HG03066 (cell line): ENCODE data around the gene IRAK1BP1.
"Not testable (repeated sequence)": the region's sequence is repeated elsewhere in the genome, so short reads cannot be mapped to it uniquely, and the experiment has no call there.

Experiments
- ATAC-seq: cut with Tn5 transposase; IDR thresholded peaks from one replicate; pipeline ENCODE4 v1.9.1; 2021; ENCODE audit warnings: low read depth; ENCODE audit not compliant: unreplicated experiment

Gene IRAK1BP1

GRCh38 chr6:78883651-78884050, 16.3 kb downstream of the IRAK1BP1 start:
- no peak for ATAC-seq

GRCh38 chr6:78889901-78890300, 22.6 kb downstream of the IRAK1BP1 start:
- ATAC-seq = not testable (repeated sequence)

- no peak for ATAC-seq
Measured at GRCh38 chr6:78896227-78896626, 28.9 kb downstream of the IRAK1BP1 start.

GRCh38 chr6:78908621-78909020, 41.3 kb downstream of the IRAK1BP1 start:
- no peak for ATAC-seq

- no peak for ATAC-seq
Measured at GRCh38 chr6:78909391-78909790, 42.0 kb downstream of the IRAK1BP1 start.

DNA sequence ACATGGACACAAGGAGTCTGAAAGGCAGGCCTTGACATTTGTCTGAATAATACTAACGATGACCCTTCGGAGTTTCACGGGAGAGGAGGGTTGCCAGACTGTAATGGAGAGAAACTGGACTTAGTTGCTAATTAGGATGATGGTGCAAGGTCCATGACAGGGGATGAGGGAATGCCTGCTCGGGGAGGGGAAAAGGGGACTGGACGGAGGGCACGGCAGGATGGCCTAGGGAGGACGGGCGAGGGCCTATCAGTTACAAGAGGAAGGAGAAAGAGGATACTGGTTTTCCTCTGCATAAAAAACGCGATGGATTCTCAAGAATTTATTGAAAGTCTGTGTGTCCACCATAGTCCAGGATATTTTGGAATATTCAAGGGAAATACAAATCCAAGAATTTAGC, 42.7 kb downstream of the IRAK1BP1 start:
- ATAC-seq = no peak

GRCh38 chr6:78910591-78911171, 43.3 kb downstream of the IRAK1BP1 start:
- no peak for ATAC-seq

DNA sequence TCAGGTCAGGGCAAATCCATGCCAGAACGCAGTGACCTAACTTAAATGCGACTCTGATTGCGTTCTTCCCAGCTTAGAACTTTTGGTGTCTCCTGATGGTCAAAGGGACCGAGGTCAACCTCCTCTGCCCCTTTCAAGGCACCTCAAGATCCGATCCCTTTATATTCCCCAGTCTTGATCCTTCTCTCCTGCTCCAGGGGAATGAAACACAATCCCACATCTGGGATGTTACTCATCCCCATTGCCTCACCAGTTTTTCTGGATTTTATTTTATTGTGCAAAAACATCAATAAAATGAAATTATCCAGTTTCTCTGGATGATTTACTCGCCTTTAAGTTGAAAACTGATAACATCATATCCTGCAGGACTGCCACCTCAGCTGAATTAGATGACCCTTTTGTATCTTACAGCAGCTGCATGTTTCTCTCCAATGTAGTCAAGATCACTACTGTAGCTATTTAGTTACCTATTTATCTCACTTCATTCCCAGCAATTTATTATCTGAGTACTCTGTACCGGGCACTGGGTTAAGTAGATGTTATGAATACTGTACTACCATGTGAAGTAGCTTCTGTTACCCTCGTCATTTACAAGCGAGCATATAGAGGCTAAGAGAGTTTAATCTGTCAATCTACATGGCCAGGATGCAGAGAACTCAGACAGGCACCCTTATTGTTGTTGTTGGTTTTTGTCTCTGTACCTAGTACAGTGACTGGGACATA, 44.0 kb downstream of the IRAK1BP1 start:
- ATAC-seq = no peak

GRCh38 chr6:78916411-78916810, 49.1 kb downstream of the IRAK1BP1 start:
- no peak for ATAC-seq

DNA sequence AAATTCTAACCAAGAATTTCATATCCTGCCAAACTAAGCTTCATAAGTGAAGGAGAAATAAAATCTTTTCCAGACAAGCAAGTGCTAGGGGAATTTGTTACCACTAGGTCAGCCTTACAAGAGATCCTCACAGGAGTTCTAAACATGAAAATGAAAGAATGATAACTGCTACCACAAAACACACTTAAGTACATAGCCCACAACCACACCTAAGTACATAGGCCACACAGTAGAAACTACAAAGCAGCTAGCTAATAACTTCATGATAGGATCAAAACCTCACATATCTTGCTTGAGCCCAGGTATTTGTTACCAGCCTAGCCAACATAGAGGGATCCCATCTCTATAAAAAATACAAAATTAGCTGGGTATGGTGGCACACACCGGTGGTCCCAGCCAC, 50.4 kb downstream of the IRAK1BP1 start:
- no peak for ATAC-seq

- ATAC-seq = not testable (repeated sequence)
Measured at GRCh38 chr6:78921168-78921567, 53.8 kb downstream of the IRAK1BP1 start.

DNA sequence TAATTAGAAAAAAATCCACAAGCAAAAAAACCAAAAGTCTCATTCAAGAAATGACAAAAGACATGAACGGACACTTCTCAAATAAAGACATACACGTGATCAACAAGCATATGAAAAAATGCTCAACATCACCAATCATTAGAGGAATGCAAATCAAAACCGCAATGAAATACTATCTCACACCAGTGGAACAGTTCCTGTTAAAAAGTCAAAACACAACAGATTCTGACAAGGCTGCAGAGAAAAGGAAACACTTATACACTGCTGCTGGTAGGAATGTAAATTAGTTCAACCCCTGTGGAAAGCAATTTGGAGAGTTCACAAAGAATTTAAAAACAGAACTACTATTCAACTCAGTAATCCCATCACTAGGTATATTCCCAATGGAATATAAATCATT, 58.0 kb downstream of the IRAK1BP1 start:
- ATAC-seq = no peak

DNA sequence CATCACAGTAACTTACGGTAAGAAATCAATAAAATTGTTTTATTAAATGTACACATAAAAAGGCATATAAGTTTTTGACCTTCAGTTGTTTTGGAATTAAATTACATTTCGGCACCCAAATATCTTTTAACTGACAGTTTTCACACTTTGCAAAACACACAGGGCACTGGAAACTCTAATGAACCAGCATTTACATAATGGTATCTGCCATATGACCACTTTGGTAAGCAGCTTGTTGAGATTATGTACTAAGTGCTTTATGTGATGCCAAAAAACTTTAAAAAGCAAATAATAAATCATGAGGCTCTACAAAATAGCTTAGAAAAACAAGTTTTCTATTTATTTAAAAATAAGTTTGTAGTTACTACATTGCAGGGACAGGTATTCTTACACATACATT, 68.2 kb downstream of the IRAK1BP1 start:
- no peak for ATAC-seq

DNA sequence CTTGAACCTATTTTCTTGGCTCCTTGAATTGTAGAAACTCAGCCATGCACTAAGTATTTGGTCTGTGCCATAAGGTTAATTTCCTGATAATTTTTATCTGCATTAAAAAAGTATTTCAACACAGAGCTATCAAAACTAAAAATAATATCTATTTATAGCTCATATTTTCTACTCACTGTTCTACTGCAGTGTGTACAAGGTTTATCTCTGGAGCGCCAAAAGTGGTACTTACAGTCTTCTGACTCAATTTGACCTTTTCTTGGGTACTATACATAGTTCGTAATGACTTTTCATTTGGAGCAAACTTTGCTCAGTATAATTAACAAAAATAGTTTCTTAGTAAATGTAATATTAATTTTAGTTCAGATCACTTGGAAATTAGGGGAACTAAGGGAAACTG, 69.2 kb downstream of the IRAK1BP1 start:
- no peak for ATAC-seq

DNA sequence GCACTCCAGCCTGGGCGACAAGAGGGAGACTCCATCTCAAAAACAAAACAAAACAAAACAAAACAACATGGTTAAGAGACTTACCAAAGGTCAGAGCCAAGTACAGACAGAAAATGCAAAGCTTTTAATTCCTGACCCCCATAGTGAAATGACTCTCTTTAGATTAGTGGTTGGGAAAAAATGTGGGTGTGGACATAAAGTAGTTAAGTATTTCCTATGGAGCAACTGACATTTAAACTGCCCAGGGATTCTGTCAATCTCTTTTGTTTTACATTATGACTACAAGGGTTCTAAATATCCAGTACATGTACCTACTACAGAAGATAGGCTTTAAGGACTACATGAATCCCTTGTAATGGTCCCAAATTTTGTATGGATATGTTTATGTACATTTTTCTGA, 75.1 kb downstream of the IRAK1BP1 start:
- no peak for ATAC-seq

GRCh38 chr6:78947529-78947928, 80.2 kb downstream of the IRAK1BP1 start:
- ATAC-seq = no peak

GRCh38 chr6:78947962-78948361, 80.6 kb downstream of the IRAK1BP1 start:
- ATAC-seq = no peak

- ATAC-seq = no peak
Measured at GRCh38 chr6:78948785-78949184, 81.4 kb downstream of the IRAK1BP1 start.

GRCh38 chr6:78952362-78952761, 85.0 kb downstream of the IRAK1BP1 start:
- no peak for ATAC-seq
